ENCODE measurements around the gene DIDO1. TPM values are rescaled to one million over a fixed set of nuclear protein-coding genes. Genes with fewer than 3 reads are reported as not detected.
"Not testable (repeated sequence)": the region's sequence is repeated elsewhere in the genome, so short reads cannot be mapped to it uniquely, and the experiment has no call there.

Gene DIDO1
- total RNA-seq, 1 experiment from 2014 or later, result 33.2 TPM

DNA sequence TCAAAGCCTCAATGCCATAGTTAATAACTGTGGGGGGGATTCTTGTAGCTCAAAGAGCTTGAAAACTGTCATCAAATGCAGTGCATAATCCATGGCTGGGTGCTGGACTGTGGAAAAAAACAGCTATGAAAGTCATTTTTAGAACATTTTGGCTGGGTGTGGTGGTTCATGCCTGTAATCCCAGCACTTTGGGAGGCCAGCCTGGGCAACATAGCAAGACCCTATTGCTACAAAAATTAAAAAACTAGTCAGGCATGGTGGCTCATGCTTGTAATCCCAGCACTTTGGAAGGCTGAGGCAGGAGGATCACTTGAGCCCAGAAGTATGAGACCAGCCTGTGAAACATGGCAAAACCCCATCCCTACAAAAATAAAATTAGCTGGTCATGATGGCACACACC, 76.9 kb downstream of the DIDO1 start:
- Histone ChIP-seq H3K79me2 (ENCODE audit: low read length) (peaks cover 16% of the 10 kb centered on the region), H3K36me3 (ENCODE audit: low read depth, low read length) (peaks cover 17% of the 10 kb centered on the region)

DNA sequence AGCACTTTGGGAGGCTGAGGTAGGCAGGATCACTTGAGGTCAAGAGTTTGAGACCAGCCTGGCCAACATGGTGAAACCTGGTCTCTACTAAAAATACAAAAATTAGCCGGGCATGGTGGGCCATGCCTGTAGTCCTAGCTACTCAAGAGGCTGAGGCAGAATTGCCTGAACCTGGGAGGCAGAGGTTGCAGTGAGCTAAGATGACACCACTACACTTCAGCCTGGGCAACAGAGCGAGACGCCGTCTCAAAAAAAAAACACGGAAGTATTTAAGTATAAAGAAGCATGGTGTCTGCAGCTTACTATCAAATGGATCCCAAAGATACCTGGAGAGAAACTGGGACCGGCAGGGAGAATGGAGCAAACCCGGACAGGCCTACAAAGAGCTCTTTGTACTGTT, 77.4 kb downstream of the DIDO1 start:
- H3K27ac ChIP-seq (ENCODE audit: low read length); H3K9me3 ChIP-seq (ENCODE audit: low read length); intact Hi-C loops (cut with micrococcal nuclease); H3K9me2 ChIP-seq (replicated peaks; ENCODE audit: low read length); H3K4me3 ChIP-seq (ENCODE audit: low read length); H3K27me3 ChIP-seq (ENCODE audit: low read length); H3K4me1 ChIP-seq (ENCODE audit: insufficient read depth, low read length); BruUV-seq (replicated peaks); DNase-seq; POLR2A ChIA-PET (ENCODE audit: unreplicated experiment); H3K9ac ChIP-seq (ENCODE audit: low read length); H4K20me1 ChIP-seq (ENCODE audit: low read length); CTCF ChIA-PET; H3K4me2 ChIP-seq (ENCODE audit: low read length); H2AFZ ChIP-seq (ENCODE audit: low read length); ATAC-seq; H3F3A ChIP-seq (ENCODE audit: low read length, unreplicated experiment): not testable (repeated sequence)
- peaks cover 14% of the 10 kb centered on the region for H3K36me3 ChIP-seq (ENCODE audit: low read depth, low read length)
- peaks cover 11% of the 10 kb centered on the region for H3K79me2 ChIP-seq (ENCODE audit: low read length)

More for the DNA sequence above, 76.9 kb downstream of the DIDO1 start:
- TF ChIP-seq CTCF (conservative IDR thresholded peaks at IDR 0.05; ENCODE audit: low read depth, low read length) (no peak), EZH2phosphoT487 (IDR thresholded peaks at IDR 0.05; ENCODE audit: borderline replicate concordance, low read length) (no peak), EZH2 (IDR thresholded peaks at IDR 0.05; ENCODE audit: low read length, unreplicated experiment) (no peak)
- no peaks in the 10 kb centered on the region for H3K4me1 ChIP-seq (ENCODE audit: insufficient read depth, low read length)
- H4K20me1 ChIP-seq (ENCODE audit: low read length), result 0 out of 2 replicates have a peak, but pooled peaks cover 3% of the 10 kb centered on the region
- DNase-seq (no peak), ATAC-seq (no peak)
- no peaks in the 10 kb centered on the region for H3K27me3 ChIP-seq (ENCODE audit: low read length)
- H3K4me2 ChIP-seq (ENCODE audit: low read length), result no peak overlapping the region
- H3K27ac ChIP-seq (ENCODE audit: low read length), result no peak overlapping the region
- H3F3A ChIP-seq (ENCODE audit: low read length, unreplicated experiment), result no peaks in the 10 kb centered on the region
- H2AFZ ChIP-seq (ENCODE audit: low read length), result no peak overlapping the region
- no peaks in the 10 kb centered on the region for H3K9me2 ChIP-seq (replicated peaks; ENCODE audit: low read length)
- no peak overlapping the region for H3K4me3 ChIP-seq (ENCODE audit: low read length)
- ChIA-PET POLR2A (ENCODE audit: unreplicated experiment) (no interaction called here), CTCF (interaction anchor here (0.9 kb wide), 1 partner anchor 27 kb away, joined by 4 read pairs; no protein-coding TSS in a partner anchor)
- no peak overlapping the region for H3K9ac ChIP-seq (ENCODE audit: low read length)
- BruUV-seq (replicated peaks), result no TSS peak
- intact Hi-C loops (cut with micrococcal nuclease), result no loop called here
- no peaks in the 10 kb centered on the region for H3K9me3 ChIP-seq (ENCODE audit: low read length)

GRCh38 chr20:62846166-62846890, 80.0 kb downstream of the DIDO1 start:
- Histone ChIP-seq H3K36me3 (ENCODE audit: low read depth, low read length) (no peaks in the 10 kb centered on the region; the same call in 1 of the 2 replicates), H3F3A (ENCODE audit: low read length, unreplicated experiment) (no peaks in the 10 kb centered on the region), H2AFZ (ENCODE audit: low read length) (no peak overlapping the region), H3K9ac (ENCODE audit: low read length) (no peak overlapping the region), H3K79me2 (ENCODE audit: low read length) (no peaks in the 10 kb centered on the region), H3K9me3 (ENCODE audit: low read length) (no peaks in the 10 kb centered on the region), H3K27me3 (ENCODE audit: low read length) (no peaks in the 10 kb centered on the region), H3K4me2 (ENCODE audit: low read length) (no peak overlapping the region), H3K27ac (ENCODE audit: low read length) (no peak overlapping the region), H4K20me1 (ENCODE audit: low read length) (no peaks in the 10 kb centered on the region), H3K9me2 (replicated peaks; ENCODE audit: low read length) (no peaks in the 10 kb centered on the region), H3K4me3 (ENCODE audit: low read length) (no peak overlapping the region), H3K4me1 (ENCODE audit: insufficient read depth, low read length) (peaks cover 10% of the 10 kb centered on the region)
- POLR2A ChIA-PET (ENCODE audit: unreplicated experiment), result no interaction called here
- intact Hi-C loops (cut with micrococcal nuclease), result no loop called here
- no TSS peak for BruUV-seq (replicated peaks)
- CTCF ChIA-PET, result interaction anchor here (0.6 to 1.5 kb wide), 3 partner anchors 24 to 155 kb away, joined by 7 to 9 read pairs (median 8); no protein-coding TSS in a partner anchor
- TF ChIP-seq EZH2 (IDR thresholded peaks at IDR 0.05; ENCODE audit: low read length, unreplicated experiment) (no peak), EZH2phosphoT487 (IDR thresholded peaks at IDR 0.05; ENCODE audit: borderline replicate concordance, low read length) (no peak), CTCF (conservative IDR thresholded peaks at IDR 0.05; ENCODE audit: low read depth, low read length) (no peak)
- ATAC-seq (no peak), DNase-seq (no peak)

Data from PC-3 (cell line).